Activated CD4-positive, alpha-beta T cell treated with anti-CD3 and anti-CD28 coated beads for 4 hours (primary cell): ENCODE measurements around the gene PRSS48.
"Not testable (repeated sequence)": the region's sequence is repeated elsewhere in the genome, so short reads cannot be mapped to it uniquely, and the experiment has no call there.

Experiments
- DNase-seq, 2 donors: peaks; one replicate each; pipeline ENCODE4 v3.0.0-alpha.2; 2020

The PRSS48 gene

DNA sequence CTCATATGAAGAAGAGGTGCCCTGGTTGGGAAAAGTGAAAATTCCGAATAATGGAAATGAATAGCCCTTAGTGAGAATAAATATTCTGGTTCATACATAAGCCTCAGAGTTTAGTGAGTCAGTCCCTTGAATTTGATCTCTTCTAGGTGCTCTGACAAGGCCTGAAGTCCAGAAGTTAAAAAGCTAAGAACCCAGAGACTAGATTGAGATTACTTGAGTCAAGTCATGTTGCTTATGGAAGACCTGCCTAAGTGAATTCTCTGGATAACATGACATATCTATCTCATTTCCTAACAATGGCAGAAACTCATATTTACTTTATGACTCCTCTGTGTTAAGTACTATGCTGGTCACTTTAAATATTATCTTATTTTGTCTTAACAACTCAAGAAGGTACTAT lies 10.5 kb upstream of the PRSS48 start:
- no peak for DNase-seq

DNA sequence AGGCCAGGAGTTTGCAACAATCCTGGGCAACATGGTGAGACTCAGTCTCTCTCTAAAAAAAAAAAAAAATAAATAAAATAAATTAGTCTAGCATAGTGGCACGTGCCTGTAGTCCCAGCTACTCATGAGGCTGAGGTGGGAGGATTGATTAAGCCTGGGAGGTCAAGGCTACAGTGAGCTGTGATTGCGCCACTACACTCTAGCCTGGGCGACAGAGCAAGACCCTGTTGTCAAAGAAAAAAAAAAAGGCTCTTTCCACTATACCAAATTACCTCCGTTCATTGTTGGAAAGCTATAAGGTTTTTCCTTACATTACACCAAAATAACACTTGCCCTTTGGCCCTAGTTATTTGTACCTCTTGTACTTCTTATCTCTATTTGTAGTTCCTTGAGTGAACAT lies 9.9 kb upstream of the PRSS48 start:
- no peak for DNase-seq

DNA sequence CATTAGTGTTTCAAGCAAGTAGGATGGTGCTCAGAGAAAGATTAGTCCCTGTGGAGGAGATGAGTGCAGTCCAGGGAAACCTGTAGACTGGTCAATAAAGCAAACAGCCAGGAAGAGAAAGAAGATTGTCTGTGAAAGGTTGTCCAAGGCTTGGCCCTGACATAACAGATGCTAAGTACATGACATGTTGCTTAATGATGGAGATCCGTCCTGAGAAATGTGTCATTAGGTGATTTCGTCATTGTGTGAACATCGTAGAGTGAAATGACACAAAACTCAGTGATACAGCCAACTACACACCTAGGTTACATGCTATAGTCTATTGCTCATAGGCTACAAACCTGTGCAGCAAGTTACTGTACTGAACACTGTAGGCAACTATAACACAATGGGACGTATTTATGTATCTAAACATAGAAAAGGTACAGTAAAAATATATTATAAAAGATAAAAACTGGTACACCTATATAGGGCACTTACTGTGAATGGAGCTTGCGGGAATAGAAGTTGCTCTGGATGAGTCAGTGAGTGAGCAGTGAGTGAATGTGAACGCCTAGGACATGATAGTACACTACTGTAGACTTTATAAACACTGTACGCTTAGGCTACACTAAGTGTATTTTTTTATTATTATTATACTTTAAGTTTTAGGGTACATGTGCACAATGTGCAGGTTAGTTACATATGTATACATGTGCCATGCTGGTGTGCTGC lies 9.0 kb upstream of the PRSS48 start:
- no peak for DNase-seq

DNA sequence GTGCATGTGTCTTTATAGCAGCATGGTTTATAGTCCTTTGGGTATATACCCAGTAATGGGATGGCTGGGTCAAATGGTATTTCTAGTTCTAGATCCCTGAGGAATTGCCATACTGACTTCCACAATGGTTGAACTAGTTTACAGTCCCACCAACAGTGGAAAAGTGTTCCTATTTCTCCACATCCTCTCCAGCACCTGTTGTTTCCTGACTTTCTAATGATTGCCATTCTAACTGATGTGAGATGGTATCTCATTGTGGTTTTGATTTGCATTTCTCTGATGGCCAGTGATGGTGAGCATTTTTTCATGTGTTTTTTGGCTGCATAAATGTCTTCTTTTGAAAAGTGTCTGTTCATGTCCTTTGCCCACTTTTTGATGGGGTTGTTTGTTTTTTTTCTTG lies 8.1 kb upstream of the PRSS48 start:
- not testable (repeated sequence) for DNase-seq

DNA sequence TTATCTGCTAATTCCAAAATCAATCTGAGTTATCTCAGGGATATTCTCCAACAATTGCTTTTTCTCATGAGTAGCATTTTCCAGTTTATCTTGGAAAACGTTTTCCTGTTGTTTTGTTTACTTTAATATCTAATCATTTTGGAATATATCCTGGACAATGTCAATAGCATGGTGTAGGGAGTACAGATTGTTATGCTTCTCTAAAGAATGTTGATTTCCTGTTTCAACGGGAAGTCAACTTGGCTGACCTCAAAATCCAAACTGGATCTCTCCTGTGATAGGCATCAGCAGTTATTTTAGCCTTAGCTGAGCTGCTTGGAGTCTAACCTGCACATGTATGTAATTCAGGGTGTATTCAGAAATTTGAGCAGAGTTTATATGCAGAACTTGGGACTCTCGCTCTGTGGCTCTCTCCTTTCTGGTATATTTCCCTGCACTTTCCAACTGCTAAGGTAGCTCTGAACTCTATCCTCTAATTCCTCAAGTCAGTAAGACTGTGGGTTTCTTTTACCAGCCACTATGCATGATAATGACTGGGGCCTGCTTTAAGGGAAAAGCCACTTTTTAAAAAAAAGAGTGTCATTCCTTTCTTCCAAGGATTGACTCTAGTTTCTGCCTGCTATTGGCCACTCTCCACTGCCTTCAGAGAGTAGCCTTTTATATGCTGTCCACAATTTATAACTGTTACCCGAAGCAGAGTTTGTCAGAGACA lies 7.7 kb downstream of the PRSS48 start:
- DNase-seq = no peak

DNA sequence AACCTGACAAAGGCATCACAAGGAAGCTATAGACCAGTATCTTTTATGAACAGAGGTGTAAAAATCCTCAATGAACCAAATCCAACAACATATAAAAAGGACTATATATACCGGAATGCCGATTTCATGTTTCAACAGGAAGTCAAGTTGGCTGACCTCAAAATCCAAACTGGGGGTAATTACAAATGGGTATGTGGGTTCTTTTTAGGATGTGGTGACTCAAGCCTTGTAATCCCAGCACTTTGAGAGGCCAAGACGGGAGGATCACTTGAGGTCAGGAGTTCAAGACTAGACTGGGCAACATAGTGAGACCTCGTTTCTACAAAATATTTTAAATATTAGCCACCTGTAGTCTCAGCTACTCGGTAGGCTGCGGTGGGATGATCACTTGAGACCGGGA lies 10.4 kb downstream of the PRSS48 start:
- no peak for DNase-seq

DNA sequence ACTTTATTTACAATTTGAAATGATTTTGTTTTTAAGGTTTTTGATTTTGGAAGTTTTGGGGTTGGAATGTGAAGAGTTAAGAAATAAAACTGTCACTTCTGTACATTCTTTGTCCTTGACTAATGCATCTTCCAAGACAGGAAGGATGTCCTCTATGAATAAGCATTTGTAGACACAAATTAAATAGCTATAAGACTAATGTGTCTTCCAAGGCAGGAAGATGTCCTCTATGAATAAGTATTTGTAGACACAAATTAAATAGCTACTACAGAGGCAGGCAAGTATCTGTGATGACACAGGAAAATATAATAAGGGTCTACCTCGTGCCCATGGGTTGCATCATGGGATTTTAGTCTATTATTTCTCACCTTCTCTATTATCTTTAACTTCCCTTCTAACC lies 14.5 kb downstream of the PRSS48 start:
- no peak for DNase-seq

DNA sequence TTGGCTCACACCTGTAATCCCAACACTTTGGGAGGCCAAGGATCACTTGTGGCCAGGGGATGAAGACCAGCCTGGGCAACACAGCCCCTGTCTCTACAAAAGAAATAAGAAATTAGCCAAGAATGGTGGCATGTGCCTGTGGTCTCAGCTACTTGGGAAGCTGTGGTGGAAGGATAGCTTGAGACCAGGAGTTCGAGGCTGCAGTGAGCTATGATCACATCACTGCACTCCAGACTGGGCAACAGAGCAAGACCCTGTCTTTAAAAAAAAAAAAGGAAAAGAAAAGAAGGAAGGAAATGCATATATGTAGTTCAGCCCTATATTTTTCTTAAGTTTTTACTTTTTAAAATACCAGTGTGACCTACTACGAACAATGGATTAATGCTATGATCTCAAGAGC lies 15.1 kb downstream of the PRSS48 start:
- DNase-seq = no peak

DNA sequence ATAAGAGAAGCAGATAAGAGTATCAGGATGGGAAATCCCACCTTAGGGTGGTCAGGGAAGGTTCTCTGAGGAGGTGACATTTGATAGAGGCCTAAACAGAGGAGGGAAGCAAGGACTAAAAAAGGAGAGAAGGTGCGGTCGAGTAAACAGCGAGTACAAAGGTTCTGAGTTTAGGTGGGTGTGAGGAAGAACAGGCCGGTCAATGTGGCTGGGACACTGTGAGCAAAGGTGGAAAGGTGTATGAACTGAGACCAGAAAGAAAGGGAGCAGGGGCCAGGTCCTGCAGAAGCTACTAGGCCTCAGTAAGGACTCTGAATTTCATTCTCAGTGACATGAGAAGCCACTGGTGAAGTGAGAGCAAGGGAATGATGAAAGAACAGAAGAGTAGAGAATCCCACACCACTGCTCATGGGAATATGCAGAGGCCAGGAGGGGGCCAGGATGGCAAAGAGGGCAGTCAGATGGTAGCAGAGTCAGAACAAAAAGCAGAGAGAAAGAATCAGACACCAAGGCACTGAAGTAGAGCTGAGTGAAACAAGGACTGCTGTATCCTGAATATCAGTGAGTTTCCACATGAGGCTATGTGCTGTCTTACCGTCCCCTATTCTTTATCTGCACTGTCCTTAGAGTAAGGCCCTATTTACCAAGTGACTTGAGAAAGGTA lies 18.0 kb downstream of the PRSS48 start:
- DNase-seq = no peak

DNA sequence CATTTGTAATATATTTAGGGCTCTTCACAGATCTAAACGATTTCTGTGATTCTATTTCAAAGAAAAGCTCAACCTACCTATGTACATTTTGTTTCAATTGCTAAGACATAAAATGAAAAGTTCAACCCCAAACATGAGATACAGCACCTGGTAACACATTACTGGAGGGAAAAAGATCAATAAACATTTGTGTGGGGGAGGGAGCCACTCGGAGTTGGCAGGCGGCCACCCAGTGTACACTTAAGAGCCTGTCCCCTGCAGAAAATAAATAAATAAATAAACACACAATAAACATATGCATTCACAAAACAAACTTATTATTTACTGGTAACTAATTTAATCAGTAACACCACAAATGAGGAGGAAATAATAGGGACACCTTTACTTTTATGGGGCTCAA lies 19.3 kb downstream of the PRSS48 start:
- no peak for DNase-seq

DNA sequence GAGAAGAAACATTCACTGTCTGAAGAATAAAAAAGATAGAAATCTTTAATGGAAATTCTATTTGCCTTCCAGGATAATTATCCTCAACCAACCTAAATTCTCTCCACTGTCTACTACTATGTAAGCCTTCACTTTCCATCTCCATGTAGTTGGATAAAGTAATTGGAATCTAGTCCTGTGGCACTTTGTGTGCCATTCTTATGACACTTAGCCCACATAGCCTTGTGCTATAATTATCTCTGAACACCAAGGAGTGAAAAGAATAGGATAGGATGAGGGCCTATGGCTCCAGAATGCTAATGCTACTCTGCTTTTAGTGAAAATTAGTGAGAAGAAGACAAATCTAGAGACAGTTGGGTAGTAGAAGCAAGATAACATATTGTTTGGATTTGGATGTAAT lies 20.2 kb downstream of the PRSS48 start:
- no peak for DNase-seq

DNA sequence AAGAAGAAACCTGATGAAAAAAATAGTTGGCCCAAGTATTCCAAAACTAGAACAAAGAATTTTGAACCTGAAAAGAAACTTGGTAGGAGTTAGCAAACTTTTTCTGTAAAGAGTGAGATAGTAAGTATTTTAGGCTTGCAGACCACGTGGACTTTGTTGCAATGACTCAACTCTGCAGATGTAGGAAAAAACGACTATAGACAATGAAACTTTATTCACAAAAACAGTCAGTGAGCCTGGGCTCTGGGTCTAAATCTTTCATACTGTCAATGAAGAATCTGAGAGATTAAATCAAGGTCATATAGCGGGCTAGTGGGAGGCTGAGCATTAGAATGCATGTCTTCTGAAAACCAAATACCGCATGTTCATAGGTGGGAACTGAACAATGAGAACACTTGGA lies 25.5 kb downstream of the PRSS48 start:
- DNase-seq = no peak

DNA sequence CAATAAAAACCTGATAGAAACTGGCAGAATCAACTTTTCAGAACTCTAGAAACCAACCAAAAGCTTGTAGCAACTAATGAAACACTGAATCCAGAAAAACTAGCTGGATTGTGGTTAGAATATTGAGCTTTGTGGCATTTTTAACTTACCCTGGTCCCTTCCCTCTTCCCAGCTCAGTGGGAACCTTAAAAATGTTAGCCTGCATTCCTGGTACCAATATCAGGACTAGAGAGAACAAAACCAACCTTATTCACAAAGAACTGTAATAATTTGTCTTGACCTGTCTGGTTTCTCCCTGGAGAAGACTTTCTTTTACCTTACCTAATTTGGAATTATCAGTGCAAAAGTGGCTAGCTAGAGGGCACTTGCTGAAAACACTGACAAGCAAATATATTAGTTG lies 27.3 kb downstream of the PRSS48 start:
- no peak for DNase-seq

DNA sequence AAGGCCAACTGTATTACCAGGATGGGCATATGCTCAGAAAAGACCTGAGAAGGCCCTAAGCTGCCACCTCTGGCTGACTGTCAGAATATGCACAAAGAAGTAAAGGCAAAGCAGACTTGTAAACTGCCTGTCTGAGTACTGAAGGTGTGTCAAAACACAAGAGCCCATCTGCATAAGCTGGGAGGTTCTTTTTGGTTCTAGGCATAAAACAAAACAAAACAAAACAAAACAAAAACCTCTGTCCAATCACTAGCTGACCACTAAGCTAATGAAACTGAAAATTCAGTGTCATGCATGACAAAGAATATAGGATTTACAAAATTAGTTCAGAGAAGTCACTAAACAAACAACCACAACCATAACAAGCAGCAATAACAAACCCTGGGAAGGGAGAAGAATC lies 27.8 kb downstream of the PRSS48 start:
- DNase-seq = no peak

DNA sequence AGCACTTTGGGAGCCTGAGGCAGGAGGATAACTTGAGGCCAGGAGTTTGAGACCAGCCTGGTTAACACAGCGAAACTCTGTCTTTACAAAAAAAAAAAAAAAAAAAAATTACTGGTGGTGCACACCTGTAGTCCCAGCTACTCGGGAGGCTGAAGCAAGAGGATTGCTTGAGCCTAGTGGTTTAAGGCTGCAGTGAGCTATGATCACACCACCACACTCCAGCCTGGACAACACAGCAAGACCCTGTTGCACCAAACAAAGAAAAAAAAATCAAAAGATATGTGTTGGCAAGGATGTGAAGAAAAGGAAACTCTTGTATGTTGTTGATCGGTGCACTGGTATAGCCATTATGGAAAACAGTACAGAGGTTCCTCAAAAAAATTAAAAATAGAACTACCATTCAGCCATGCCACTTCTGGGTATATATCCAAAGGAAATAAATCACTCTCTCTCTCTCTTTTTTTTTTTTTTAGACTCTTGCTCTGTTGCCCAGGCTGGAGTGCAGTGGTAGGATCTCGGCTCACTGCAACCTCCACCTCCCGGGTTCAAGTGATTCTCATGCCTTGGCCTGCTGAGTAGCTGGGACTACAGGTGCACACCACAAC lies 33.3 kb downstream of the PRSS48 start:
- DNase-seq = no peak

DNA sequence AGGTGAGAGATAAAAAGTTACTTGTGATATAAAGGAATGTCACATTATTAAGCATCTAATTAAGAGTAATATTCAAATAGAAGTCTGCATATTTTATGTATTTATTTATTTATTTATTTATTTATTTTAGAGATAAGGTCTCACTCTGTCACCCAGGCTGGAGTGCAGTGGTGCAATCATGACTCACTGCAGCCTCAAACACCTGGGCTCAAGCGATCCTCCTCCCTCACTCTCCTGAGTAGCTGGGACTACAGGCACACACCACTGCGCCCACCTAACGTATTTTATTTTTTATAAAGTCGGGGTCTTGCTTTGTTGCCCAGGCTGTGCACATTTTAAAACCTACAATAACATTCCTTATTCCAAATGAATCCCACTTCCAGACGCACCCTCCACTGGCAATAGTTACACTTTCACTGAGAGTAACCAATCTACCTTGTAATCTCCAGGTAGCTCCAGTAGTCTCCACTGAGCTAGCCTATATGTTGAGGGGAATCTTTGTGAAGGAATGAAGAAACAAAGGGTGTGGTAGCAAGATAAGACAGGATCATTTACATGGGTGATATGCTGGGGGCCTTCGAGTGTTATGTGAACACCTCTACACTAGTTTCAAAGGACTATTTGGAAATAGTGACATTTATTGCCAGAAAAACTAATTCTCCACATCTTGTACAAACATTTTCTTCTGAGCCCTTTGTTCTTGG lies 36.5 kb downstream of the PRSS48 start:
- DNase-seq = no peak

DNA sequence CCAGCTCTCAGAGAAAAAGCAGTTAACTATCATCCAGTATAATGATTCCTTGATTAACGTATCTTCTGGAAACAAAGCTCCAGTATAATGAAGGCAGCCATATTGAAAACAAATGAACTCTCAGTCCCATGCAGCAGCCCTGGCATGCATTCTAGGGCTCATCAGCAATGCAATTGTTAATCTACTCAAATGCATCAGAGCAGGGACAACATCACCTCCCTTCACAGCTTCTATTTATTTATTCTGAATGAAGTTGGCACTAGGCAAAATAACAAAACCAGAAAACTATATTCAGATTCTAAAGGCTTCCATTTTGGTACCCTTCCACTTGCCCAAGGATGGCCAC lies 37.0 kb downstream of the PRSS48 start:
- no peak for DNase-seq

DNA sequence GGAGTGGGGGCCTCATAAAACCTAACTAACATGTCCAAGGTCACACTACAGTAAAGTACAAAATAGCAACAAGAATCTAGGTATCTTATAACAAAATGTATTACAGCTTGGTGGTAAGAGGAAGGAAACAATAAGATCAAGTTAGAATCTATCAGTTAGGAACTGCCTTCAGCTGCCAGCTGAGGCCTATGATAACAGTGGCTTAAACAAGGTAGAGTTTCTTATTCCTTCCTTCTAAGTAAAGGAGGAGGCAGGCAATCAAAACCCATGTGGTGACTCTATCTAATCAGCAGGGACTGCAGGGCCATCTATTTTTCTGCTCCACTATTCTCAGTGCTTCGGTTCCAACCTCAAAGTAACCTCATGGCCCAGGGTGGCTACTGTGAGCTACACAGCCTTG lies 37.5 kb downstream of the PRSS48 start:
- no peak for DNase-seq

DNA sequence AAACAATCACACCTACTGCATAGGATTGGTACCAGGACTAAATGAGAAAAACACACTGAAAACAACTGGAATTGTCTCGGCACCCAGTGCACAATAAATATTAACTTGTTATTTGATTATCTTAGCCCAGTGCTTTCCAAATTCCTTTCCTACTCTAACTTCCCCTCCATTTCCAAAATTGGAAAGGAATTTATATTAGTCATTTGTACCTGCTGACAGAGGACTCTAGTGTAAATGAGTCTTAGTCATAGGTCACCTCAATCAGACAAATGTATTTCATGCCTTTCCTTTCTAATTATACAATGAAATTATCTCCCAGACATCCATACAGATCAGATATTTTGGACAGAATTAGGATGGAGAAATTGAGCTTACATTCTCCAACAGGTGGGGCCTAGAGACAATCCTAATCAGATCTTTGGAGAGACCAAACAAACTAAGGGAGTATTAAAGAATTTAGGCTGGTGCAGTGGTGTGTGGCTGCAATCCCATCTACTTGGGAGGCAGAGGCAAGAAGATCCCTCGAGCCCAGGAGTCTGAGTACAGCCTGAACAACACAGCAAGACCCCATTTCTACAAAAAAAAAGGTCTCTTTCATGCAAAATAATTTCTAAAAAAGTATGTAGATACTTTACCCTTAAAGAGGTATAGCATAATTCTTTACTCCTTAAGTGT lies 38.4 kb downstream of the PRSS48 start:
- no peak for DNase-seq

DNA sequence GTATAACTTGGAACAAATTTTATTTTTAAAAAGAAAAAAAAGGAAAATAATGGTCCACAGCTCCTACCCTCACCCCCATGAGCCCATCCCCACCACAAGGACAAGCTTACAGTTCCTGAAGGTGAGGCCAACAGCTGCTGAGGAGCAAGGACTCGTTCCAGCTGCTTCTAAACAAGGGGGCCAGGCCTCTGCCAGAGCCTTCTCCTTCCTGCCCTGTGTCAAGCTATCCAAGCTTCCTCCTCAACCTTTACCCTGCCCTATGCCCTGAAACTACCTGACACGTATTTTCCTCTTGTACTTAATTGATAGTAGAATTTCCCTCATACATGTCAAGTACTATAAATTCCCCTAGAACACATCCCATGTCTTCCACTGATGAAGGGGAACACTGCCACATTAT lies 39.7 kb downstream of the PRSS48 start:
- DNase-seq = no peak

DNA sequence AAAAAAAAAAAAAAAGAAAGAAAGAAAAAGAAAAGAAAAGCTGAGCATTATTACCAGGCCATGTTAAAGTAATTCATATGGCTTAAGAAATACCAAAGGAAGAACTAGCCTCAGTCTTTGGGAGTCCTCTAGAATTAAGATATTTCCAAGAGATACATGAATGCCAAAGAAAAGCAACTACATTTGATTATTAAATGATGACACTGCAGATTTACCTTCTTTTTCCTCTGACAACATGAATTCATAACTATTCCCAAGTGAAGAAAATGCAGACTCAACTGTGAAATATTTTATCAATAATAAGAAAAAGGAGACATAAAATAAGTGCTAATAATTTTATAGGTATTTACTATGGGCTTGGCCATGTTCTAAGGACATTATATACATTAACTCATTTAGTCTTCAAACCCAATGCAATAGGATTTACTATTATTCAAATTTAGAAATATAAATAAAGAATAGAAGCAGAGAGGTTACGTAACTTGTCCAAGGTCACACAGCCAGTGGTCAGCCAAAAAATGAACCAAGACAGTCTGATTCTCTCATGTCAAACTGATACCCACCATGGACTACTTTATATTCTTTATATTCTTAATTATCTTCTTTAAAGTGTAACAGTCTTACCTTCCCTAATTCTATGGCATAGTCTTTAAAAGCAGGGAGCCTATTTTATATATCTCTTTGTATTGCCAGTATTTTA lies 41.5 kb downstream of the PRSS48 start:
- DNase-seq = no peak

DNA sequence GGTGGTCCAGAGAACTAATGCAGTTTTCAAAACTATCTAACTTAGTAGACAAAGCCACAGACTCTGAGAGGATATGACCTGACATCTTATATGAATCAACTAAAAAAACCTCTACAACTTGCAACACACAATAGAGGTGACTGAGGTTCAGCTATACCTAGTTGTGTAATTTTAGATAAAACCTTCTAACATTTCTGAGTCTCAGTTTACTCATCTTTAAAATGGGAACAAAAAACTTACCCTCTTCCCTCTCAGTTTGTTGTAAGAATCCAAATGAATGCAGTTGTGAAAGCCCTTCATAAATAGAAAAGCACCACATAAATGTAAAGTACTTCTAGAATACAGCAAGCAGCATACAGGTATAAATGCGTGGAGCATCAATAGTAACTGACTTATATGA lies 42.5 kb downstream of the PRSS48 start:
- no peak for DNase-seq
